ENCODE results near the gene CRIM1.
"Not testable (repeated sequence)": the region's sequence is repeated elsewhere in the genome, so short reads cannot be mapped to it uniquely, and the experiment has no call there.

CRIM1 gene

GRCh38 chr2:36359067-36359466 lies 3.5 kb downstream of the CRIM1 start:
- DNase-seq: no peak
- H3K36me3 ChIP-seq: no peaks in the 10 kb centered on the region
- H3K4me3 ChIP-seq (ENCODE audit: low read depth, low read length): no peak overlapping the region
- no peak for TF ChIP-seq CTCF (IDR thresholded peaks at IDR 0.05; ENCODE audit: low read depth, low read length)
- peaks cover 9% of the 10 kb centered on the region for H3K27me3 ChIP-seq (ENCODE audit: insufficient read depth, low read depth, severe bottlenecking)
- H3K27ac ChIP-seq: no peak overlapping the region
- no peaks in the 10 kb centered on the region for H3K9me3 ChIP-seq (ENCODE audit: severe bottlenecking)

GRCh38 chr2:36360063-36360462 lies 4.5 kb downstream of the CRIM1 start:
- peaks cover 2% of the 10 kb centered on the region for H3K27me3 ChIP-seq (ENCODE audit: insufficient read depth, low read depth, severe bottlenecking)
- DNase-seq: no peak
- H3K27ac ChIP-seq: no peak overlapping the region
- no peak overlapping the region for H3K4me3 ChIP-seq (ENCODE audit: low read depth, low read length)
- H3K36me3 ChIP-seq: no peaks in the 10 kb centered on the region
- no peak for TF ChIP-seq CTCF (IDR thresholded peaks at IDR 0.05; ENCODE audit: low read depth, low read length)
- no peaks in the 10 kb centered on the region for H3K9me3 ChIP-seq (ENCODE audit: severe bottlenecking)

DNA sequence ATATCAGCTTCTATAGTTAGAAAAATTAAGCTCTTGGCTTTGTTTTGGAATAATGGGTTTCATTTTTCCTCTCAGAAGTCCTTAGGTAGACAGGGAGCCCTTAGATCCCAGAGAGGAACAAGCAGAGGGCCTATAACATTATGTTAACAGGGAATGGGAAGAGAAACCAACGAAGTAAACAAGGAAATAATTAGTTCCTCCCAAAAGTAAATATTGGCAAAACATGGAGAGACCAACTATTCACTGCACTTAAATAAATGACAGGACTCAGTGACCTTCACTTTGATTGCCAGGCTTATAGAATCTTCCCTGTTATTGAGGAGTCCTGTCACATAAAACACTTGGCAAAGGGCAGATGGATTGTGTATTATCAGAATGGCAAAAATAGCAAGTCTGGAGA lies 5.3 kb downstream of the CRIM1 start:
- TF ChIP-seq CTCF (IDR thresholded peaks at IDR 0.05; ENCODE audit: low read depth, low read length): no peak
- Histone ChIP-seq H3K27ac (no peak overlapping the region), H3K27me3 (ENCODE audit: insufficient read depth, low read depth, severe bottlenecking) (peaks cover 2% of the 10 kb centered on the region), H3K9me3 (ENCODE audit: severe bottlenecking) (no peaks in the 10 kb centered on the region), H3K4me3 (ENCODE audit: low read depth, low read length) (no peak overlapping the region), H3K36me3 (no peaks in the 10 kb centered on the region)
- DNase-seq: no peak

GRCh38 chr2:36361396-36361795 lies 5.8 kb downstream of the CRIM1 start:
- DNase-seq: no peak
- H3K36me3 ChIP-seq: no peaks in the 10 kb centered on the region
- H3K4me3 ChIP-seq (ENCODE audit: low read depth, low read length): no peak overlapping the region
- TF ChIP-seq CTCF (IDR thresholded peaks at IDR 0.05; ENCODE audit: low read depth, low read length): no peak
- H3K9me3 ChIP-seq (ENCODE audit: severe bottlenecking): no peaks in the 10 kb centered on the region
- no peak overlapping the region for H3K27ac ChIP-seq
- H3K27me3 ChIP-seq (ENCODE audit: insufficient read depth, low read depth, severe bottlenecking): peaks cover 2% of the 10 kb centered on the region

DNA sequence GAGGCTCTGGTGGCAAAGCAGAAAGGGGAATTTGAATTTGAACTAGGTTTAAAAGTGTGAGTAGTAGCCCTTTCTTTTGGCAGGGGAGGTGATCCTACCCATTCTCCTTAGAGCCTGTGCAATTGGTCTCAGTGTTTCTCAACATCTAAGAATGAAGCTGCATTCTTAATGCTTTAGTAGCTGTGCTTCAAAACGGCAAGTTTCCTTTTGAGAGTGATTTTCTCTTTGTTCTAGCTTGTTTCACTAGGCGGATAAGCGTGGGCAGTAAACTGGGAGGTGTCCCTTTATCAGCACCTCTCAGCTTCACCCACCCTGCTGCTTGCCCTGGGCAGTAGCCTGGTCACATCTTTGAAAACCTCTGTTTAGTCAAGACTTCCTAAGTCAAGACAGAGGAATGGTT lies 6.7 kb downstream of the CRIM1 start:
- no peak for TF ChIP-seq CTCF (IDR thresholded peaks at IDR 0.05; ENCODE audit: low read depth, low read length)
- no peak for DNase-seq
- Histone ChIP-seq H3K4me3 (ENCODE audit: low read depth, low read length) (no peak overlapping the region), H3K9me3 (ENCODE audit: severe bottlenecking) (no peaks in the 10 kb centered on the region), H3K36me3 (no peaks in the 10 kb centered on the region), H3K27me3 (ENCODE audit: insufficient read depth, low read depth, severe bottlenecking) (no peaks in the 10 kb centered on the region), H3K27ac (no peak overlapping the region)

DNA sequence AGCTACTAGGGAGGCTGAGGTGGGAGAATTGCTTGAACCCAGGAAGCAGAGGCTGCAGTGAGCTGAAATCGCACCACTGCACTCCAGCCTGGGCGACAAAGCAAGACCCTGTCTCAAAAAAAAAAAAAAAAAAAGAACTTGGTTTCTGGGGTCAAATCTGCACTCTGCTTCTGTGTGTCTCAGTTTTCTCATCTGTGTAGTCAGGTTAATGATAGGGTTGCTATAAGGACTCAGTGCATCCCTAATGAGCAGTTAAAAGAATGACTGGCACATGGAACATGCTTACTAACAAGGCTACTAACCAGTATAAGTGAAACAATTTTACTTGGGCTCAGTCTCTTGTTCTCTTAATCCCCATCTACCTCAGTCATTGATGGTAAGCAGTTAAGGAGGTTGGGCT lies 7.5 kb downstream of the CRIM1 start:
- H3K9me3 ChIP-seq (ENCODE audit: severe bottlenecking); H3K27me3 ChIP-seq (ENCODE audit: insufficient read depth, low read depth, severe bottlenecking); DNase-seq; H3K27ac ChIP-seq; H3K4me3 ChIP-seq (ENCODE audit: low read depth, low read length); H3K36me3 ChIP-seq: not testable (repeated sequence)
